Panc1 (cell line): ENCODE measurements around the gene SP110. TPM values are rescaled to one million over a fixed set of nuclear protein-coding genes. Genes with fewer than 3 reads are reported as not detected.

ENCODE experiments used
- ATAC-seq: fragments of 200-7000 bp; cut with Tn5 transposase; 2 replicates; pipeline ENCODE4 v1.9.1; 2020; ENCODE audit warnings: mild to moderate bottlenecking, moderate library complexity
- BruUV-seq: library from RNA; stranded (reverse); fragments of 400-500 nt; replicated peaks from 2 replicates; lab custom pipeline; 2021; lab: Mats Ljungman, UMichigan
- CTCF ChIA-PET: fragments of 300-600 bp; sonication (Branson Sonifier 250); formaldehyde crosslinking; loops from one replicate; lab custom pipeline; 2022; ENCODE audit warnings: antibody characterized with exemption; lab: Charles Lee
- POLR2A ChIA-PET: fragments of 300-600 bp; sonication (Branson Sonifier 250); formaldehyde crosslinking; loops from one replicate; lab custom pipeline; 2022; ENCODE audit warnings: antibody characterized with exemption; lab: Charles Lee
- DNase-seq: peaks from one replicate; pipeline ENCODE4 v3.0.0-alpha.2; 2010; ENCODE audit warnings: low read depth, low spot score
- H3K27ac ChIP-seq: 2 replicates; pipeline ENCODE4 v1.5.1; 2011; ENCODE audit warnings: mild to moderate bottlenecking, low read length, inconsistent platforms
- H3K27me3 ChIP-seq: fragments of 200-500 bp; sonication (Bioruptor generic); 2 replicates; pipeline ENCODE4 v1.6.0; 2014; ENCODE audit warnings: low read length, inconsistent platforms; ENCODE audit not compliant: control insufficient read depth, insufficient read depth
- H3K36me3 ChIP-seq: fragments of 200-500 bp; sonication (Bioruptor generic); 2 replicates; pipeline ENCODE4 v1.5.1; 2014; ENCODE audit warnings: inconsistent platforms, mild to moderate bottlenecking, low read length, moderate library complexity; ENCODE audit not compliant: control insufficient read depth, insufficient read depth
- H3K4me1 ChIP-seq: 2 replicates; pipeline ENCODE4 v1.5.1; 2011; ENCODE audit warnings: inconsistent platforms, mild to moderate bottlenecking, low read length, moderate library complexity; ENCODE audit not compliant: control insufficient read depth, insufficient read depth
- H3K4me3 ChIP-seq, 2 experiments: 2 replicates each; pipeline ENCODE4 v1.5.1; 2011 to 2012; ENCODE audit warnings: low read depth in 2 of 2, low read length in 2 of 2, mild to moderate bottlenecking in 2 of 2, inconsistent platforms in 1 of 2, moderate library complexity in 1 of 2
- H3K9me3 ChIP-seq: fragments of 200-500 bp; sonication (Bioruptor generic); 2 replicates; pipeline ENCODE4 v1.5.1; 2014; ENCODE audit warnings: low read depth, mild to moderate bottlenecking, inconsistent platforms, low read length, moderate library complexity; ENCODE audit not compliant: control insufficient read depth, insufficient read depth
- CTCF ChIP-seq: fragments of 450-650 bp; IDR thresholded peaks from 2 replicates; pipeline ENCODE4 v1.5.1; 2017; ENCODE audit warnings: mild to moderate bottlenecking
- POLR2AphosphoS5 ChIP-seq: IDR thresholded peaks from 2 replicates; pipeline ENCODE4 v1.6.1; 2012; ENCODE audit warnings: mild to moderate bottlenecking, low read depth, low read length, moderate library complexity
- REST ChIP-seq, 2 experiments: IDR thresholded peaks; 2 replicates each; pipeline ENCODE4 v1.6.1; 2011 to 2012; ENCODE audit warnings: low read depth in 2 of 2, control low read depth in 1 of 2, low read length in 1 of 2, mild to moderate bottlenecking in 1 of 2, moderate library complexity in 1 of 2; ENCODE audit not compliant: insufficient read depth in 1 of 2
- SIN3A ChIP-seq: IDR thresholded peaks from 2 replicates; pipeline ENCODE4 v1.6.1; 2012; ENCODE audit warnings: low read depth, mild to moderate bottlenecking, low read length, moderate library complexity, borderline replicate concordance; ENCODE audit not compliant: insufficient read depth
- TCF7L2 ChIP-seq: IDR thresholded peaks from 2 replicates; pipeline ENCODE4 v1.6.1; 2011; ENCODE audit warnings: mild to moderate bottlenecking, low read depth, low read length, inconsistent platforms
- in situ Hi-C: cut with HindIII; loops from 2 replicates; pipeline ENCODE4 v1.10.0; 2016; ENCODE audit warnings: low sequenced_read_pairs, low pct_unique_long_range_greater_than_20kb
- intact Hi-C: fragments of 100-400 bp; cut with micrococcal nuclease; formaldehyde crosslinking; loops from one replicate; pipeline ENCODE4 v1.10.0; 2022; ENCODE audit not compliant: unreplicated experiment
- total RNA-seq: library from RNA; stranded (reverse); gene quantifications from one replicate; pipeline ENCODE4 v1.2.1, GENCODE V29; 2021; ENCODE audit not compliant: unreplicated experiment

The SP110 gene
- total RNA-seq, 1 experiment from 2014 or later = 6.2 TPM

GRCh38 chr2:230134496-230135129 is 85.2 kb downstream of the SP110 start:
- DNase-seq (peak; percentile 69), ATAC-seq (peak; percentile 85)
- no peaks in the 10 kb centered on the region for H3K36me3 ChIP-seq
- CTCF ChIA-PET = interaction anchor here (0.6 kb wide), 1 partner anchor 45 kb away, joined by 8 read pairs; no protein-coding TSS in a partner anchor
- no TSS peak for BruUV-seq
- no peak overlapping the region for H3K27ac ChIP-seq
- H3K9me3 ChIP-seq = no peaks in the 10 kb centered on the region
- H3K4me3 ChIP-seq = no peak overlapping the region
- POLR2A ChIA-PET = no interaction called here
- peaks cover 9% of the 10 kb centered on the region for H3K4me1 ChIP-seq
- in situ Hi-C loops (no loop called here), intact Hi-C loops (no loop called here)
- TF ChIP-seq REST (IDR thresholded peaks at IDR 0.05; ENCODE audit: insufficient read depth in 1 of 2, low read depth in 2 of 2, low read length in 1 of 2) (no peak), TCF7L2 (no peak), CTCF (no peak), SIN3A (no peak), POLR2AphosphoS5 (no peak)
- no peaks in the 10 kb centered on the region for H3K27me3 ChIP-seq

GRCh38 chr2:230131366-230131765 is 88.4 kb downstream of the SP110 start:
- ChIA-PET POLR2A (no interaction called here), CTCF (no interaction called here)
- Histone ChIP-seq H3K36me3 (no peaks in the 10 kb centered on the region), H3K4me1 (peaks cover 9% of the 10 kb centered on the region), H3K27ac (no peak overlapping the region), H3K9me3 (no peaks in the 10 kb centered on the region), H3K4me3 (peak overlapping the region in 1 of 2 experiments; percentile 21; a peak in 1 of 4 replicates), H3K27me3 (no peaks in the 10 kb centered on the region)
- DNase-seq = no peak
- ATAC-seq = no peak
- TF ChIP-seq CTCF (no peak), POLR2AphosphoS5 (no peak), SIN3A (no peak), TCF7L2 (no peak), REST (IDR thresholded peaks at IDR 0.05; ENCODE audit: insufficient read depth in 1 of 2, low read depth in 2 of 2, low read length in 1 of 2) (no peak)
- no TSS peak for BruUV-seq
- intact Hi-C loops (no loop called here), in situ Hi-C loops (no loop called here)
